NCI-H2171 treated with DMSO at 0.1 percent for 48 hours (cell line): Measurements from ENCODE around the gene IFNAR2.
"Not testable (repeated sequence)": the region's sequence is repeated elsewhere in the genome, so short reads cannot be mapped to it uniquely, and the experiment has no call there.

ENCODE experiments used
- DNase-seq: peaks from one replicate; lab custom pipeline; 2025; lab: John Stamatoyannopoulos, UW

Gene IFNAR2

GRCh38 chr21:33217138-33217520 is 12.6 kb upstream of the IFNAR2 start:
- no peak for DNase-seq

GRCh38 chr21:33219300-33219699 is 10.4 kb upstream of the IFNAR2 start:
- no peak for DNase-seq

GRCh38 chr21:33219954-33220353 is 9.8 kb upstream of the IFNAR2 start:
- no peak for DNase-seq

GRCh38 chr21:33225376-33225775 is 4.4 kb upstream of the IFNAR2 start:
- not testable (repeated sequence) for DNase-seq

GRCh38 chr21:33228455-33228854 is 1.3 kb upstream of the IFNAR2 start:
- no peak for DNase-seq

GRCh38 chr21:33229099-33229783 is 497 bp upstream of the IFNAR2 start:
- DNase-seq: peak; percentile 56

- peak; percentile 46 for DNase-seq
Measured at GRCh38 chr21:33230545-33231324, 997 bp downstream of the IFNAR2 start.

GRCh38 chr21:33231526-33231925 is 1.8 kb downstream of the IFNAR2 start:
- DNase-seq: no peak

GRCh38 chr21:33232291-33233034 is 2.7 kb downstream of the IFNAR2 start:
- no peak for DNase-seq

- no peak for DNase-seq
Measured at GRCh38 chr21:33234635-33235520, 5.1 kb downstream of the IFNAR2 start.

- DNase-seq: no peak
Measured at GRCh38 chr21:33236013-33236686, 6.4 kb downstream of the IFNAR2 start.

GRCh38 chr21:33236766-33237165 is 7.0 kb downstream of the IFNAR2 start:
- peak; percentile 78 for DNase-seq

GRCh38 chr21:33237486-33237885 is 7.7 kb downstream of the IFNAR2 start:
- no peak for DNase-seq

GRCh38 chr21:33238146-33238545 is 8.4 kb downstream of the IFNAR2 start:
- DNase-seq: no peak

GRCh38 chr21:33238565-33239255 is 9.0 kb downstream of the IFNAR2 start:
- no peak for DNase-seq

- DNase-seq: not testable (repeated sequence)
Measured at GRCh38 chr21:33239559-33240127, 9.9 kb downstream of the IFNAR2 start.

GRCh38 chr21:33240404-33240803 is 10.7 kb downstream of the IFNAR2 start:
- no peak for DNase-seq

GRCh38 chr21:33241846-33242245 is 12.1 kb downstream of the IFNAR2 start:
- DNase-seq: no peak

GRCh38 chr21:33242846-33243245 is 13.1 kb downstream of the IFNAR2 start:
- DNase-seq: not testable (repeated sequence)

GRCh38 chr21:33244082-33244778 is 14.5 kb downstream of the IFNAR2 start:
- DNase-seq: no peak
